CD4-positive, alpha-beta T cell treated with Interleukin-21 for 1 hour (primary cell): ENCODE measurements around the gene ABHD14A.

Source experiments
- DNase-seq: peaks from one replicate; pipeline ENCODE4 v3.0.0-alpha.2; 2020

The ABHD14A gene

DNA sequence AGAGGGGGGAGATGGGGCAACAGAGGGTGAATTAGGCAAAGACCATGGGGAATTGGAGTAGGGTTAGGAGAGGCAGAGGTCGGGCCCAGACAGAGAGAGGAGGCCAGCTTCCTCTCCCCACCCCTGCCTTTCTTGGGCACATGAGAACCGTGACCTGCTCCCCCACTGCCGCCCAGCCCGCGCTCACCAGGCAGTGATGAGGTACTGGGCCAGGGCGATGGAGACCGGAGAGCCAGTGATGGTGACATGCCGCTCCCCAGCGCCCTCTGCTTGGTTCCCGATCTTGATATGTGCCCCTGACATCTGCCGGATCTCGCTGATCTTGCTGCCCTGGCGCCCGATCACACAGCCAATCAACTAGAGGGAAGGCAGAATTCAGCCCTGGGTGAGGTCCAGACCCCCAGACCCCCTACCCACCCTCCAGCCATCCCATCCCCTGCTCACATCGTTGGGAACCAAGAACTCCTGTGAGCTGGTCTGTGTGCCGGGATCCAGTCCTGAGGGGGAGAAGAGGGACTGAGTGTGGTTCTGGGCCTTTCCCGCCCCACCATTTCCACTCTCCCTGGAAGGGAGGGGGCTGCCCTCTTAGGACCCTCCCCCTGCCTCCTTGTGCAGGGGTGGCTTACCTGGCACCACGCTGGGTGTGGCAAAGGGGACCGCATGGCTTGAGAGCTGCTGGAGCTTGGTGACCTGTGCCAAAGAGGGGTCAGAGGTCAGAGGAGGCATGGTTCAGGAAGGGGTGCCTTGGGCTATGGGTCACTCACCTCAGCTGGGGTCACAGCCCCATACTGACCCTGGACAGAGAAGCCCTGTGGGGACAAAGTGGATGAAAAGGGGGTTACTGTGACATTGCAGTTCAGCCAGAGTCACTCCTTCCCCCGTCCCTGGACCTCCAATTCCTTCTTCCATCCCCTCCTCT lies 16.0 kb upstream of the ABHD14A start:
- DNase-seq = no peak

DNA sequence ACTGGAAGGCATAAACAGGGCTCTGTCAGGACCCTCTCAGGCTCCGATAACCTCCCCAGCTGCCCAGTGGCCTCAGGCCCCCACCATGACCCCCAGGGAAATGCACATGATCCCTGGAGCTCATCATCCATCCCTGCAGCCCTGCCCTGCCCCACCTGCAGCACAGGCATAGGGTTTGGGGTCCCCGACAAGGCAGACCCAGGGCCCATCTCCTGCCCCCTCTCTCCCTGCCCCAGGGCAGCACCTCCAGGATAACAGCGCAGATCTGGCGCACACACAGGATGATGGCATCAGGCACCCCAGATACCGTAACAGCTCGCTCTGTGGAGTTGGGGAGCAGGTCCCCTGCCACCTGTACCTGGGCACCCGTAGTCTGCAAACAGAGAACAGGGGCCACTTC lies 15.2 kb upstream of the ABHD14A start:
- DNase-seq = no peak

- no peak for DNase-seq
Measured at GRCh38 chr3:51960386-51960785, 14.5 kb upstream of the ABHD14A start.

- DNase-seq = no peak
Measured at GRCh38 chr3:51961011-51961410, 13.9 kb upstream of the ABHD14A start.

DNA sequence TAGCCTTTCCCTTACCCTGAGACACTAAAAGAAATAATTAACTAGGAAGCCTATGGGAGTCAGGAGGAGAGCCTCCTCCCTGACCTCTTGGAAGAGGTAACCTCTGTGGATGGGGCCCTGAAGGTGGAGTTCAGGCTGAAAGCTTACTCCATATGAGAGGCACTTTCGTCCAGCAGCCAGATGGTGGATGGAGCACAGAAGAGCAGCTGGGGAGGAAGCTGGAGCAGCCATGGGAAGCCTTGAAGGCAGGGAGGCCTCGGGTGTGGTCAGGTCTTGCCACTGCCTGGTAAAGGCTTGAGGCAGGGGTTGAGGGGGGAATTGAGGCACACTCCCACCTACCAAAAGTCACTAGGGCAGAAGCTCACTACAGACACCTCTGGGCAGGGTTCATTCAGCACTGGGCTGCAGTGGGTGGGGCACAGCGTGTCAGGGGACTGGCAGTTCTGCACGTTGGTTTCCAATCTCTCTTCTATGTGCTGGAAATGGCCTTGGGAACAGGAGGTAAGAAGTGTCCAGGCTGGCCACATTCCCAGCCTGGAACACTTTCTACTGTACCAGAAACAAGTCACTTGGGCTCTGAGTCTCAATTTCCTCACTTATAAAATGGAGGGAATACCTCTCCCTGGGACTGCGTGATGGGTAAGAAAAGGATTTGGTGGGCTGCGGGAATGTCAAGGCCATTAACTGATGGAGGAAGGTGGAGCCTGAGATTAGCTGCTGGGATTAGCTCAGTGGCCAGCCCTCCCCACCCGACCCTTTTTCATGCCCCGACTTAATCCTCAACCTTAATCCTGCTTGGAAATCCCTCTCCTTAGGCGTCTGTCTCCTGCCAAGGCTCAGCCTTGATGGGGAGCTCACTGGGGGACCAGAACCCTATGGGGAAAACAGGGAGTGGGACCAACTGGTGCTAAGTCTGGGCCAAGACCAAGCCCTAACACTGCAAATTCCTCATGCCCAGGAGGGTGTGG lies 13.0 kb upstream of the ABHD14A start:
- no peak for DNase-seq

GRCh38 chr3:51962854-51963530 lies 11.9 kb upstream of the ABHD14A start:
- no peak for DNase-seq

DNA sequence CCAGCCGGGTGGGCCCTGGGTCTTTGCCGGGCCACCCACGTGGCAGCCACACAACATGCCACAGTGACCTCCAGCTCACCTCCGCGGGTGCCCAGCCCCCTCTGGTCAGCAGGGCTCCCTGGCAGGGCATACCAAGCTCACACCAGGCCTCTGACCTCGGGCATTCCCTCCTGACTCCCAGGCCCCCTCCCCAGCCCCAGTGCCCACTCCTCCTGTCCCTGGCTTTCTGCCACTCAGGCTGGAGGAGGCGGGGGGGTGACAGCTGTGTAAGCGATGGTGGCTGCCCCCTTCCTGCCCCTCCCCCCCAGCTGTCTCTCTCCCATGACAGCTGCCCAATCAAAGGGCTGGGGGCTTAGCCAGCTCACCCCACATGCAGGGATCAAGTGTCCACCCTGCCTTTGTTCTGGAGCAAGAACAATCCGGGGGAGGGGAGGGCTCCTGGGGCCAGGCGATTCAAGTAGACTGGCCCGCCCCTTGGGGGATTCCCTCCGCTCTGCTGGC lies 10.9 kb upstream of the ABHD14A start:
- DNase-seq = no peak

- no peak for DNase-seq
Measured at GRCh38 chr3:51964521-51964920, 10.3 kb upstream of the ABHD14A start.

- DNase-seq = no peak
Measured at GRCh38 chr3:51966016-51966415, 8.8 kb upstream of the ABHD14A start.

DNA sequence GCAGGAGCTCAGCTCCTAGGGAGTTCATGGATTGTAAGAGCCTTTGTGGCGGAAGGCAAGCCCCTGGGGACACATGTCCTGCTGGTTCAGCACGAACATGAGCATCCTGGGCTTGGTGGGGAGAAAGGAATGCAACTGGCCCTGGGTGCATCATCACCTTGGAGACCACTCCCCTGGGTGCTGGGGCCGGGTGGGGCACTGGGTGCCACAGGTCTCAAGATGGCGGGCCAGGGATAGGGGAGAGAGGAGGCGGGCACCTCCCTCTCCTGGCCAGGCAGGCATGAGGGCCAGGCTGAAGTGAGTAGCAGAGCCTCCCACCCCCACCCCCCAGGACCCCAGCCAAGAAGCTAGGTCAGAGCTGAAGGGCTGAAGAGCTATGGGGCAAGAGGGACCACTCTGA lies 8.4 kb upstream of the ABHD14A start:
- no peak for DNase-seq

GRCh38 chr3:51966922-51967383 lies 7.9 kb upstream of the ABHD14A start:
- no peak for DNase-seq

GRCh38 chr3:51967384-51968169 lies 7.3 kb upstream of the ABHD14A start, which contains the start of gene PCBP4:
TSS of gene PCBP4 (minus strand) at chr3:51967454. CDS start at chr3:51961240, 6,214 bp downstream.
- peak; percentile 46 for DNase-seq

GRCh38 chr3:51968170-51968775 lies 6.6 kb upstream of the ABHD14A start:
- no peak for DNase-seq

DNA sequence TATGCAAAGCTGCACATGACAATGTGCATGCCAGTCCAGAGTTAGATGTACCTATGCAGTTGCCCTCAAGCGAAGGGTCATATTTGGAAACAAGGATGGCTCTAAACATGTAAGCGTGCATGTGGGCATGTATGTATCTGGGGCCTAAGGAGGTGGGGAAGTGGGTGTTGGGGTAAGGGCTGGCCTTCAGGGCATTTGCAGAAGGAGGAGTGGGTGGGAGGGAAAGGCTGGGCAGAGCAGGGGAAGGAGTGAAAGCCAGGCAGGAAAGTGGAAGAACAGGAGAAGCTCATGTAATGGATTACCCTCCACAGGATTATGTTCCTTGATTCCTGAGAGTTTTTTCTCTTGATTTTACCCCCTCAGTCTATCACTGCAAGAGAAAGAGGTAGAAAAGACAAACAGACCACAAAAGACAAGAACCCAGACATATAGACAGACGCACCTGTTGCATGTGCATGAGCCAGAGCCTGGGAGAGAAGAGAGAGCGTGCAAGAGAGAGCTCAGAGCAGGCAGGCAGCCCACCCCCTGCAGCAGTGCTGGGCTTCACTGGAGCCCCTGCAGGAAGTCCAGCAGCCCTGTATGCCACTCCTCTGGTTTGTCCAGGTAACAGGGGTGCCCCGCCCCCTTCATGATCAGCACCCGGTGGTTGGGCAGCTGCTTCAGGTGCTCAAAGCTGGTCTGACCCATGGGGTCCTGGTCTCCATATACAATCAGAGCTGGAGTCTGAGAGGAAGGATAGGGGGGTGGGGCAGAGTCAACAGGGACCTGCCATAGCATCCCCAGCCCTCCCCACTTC lies 5.8 kb upstream of the ABHD14A start:
- DNase-seq = no peak

- DNase-seq = no peak
Measured at GRCh38 chr3:51969841-51970240, 5.0 kb upstream of the ABHD14A start.

DNA sequence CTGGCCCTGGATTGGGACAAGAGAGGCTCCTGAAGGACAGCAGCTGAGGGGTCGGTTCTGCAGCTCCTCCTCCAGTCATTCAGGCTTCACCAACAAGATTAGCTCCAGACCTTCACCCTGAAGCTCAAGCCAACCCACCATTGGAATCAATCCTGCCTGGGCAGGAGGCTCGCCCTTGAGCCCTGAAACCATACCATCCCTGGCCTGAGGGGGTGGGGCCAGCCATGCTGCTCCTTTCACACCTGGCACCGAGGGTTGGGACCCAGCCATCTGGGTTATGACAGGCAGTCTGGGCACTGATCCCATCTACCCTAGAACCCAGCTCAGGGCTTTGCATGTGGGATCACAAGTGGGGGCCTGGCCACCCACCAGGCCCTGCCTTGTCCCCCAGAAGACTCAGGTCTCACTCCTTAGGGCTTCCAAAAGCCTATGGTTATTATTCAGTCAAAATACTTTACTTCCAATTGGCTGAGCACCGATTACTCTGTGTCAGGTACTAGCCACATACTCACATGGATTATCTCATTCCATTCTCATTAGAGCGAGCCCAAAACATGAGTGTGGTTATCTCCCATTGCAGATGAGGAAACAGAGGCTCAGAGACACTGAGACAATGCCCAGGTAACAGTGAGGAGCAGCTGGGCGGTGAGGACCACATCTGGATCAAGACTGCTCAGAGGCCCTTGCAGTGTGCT lies 4.1 kb upstream of the ABHD14A start:
- no peak for DNase-seq

- no peak for DNase-seq
Measured at GRCh38 chr3:51971350-51971749, 3.5 kb upstream of the ABHD14A start.

DNA sequence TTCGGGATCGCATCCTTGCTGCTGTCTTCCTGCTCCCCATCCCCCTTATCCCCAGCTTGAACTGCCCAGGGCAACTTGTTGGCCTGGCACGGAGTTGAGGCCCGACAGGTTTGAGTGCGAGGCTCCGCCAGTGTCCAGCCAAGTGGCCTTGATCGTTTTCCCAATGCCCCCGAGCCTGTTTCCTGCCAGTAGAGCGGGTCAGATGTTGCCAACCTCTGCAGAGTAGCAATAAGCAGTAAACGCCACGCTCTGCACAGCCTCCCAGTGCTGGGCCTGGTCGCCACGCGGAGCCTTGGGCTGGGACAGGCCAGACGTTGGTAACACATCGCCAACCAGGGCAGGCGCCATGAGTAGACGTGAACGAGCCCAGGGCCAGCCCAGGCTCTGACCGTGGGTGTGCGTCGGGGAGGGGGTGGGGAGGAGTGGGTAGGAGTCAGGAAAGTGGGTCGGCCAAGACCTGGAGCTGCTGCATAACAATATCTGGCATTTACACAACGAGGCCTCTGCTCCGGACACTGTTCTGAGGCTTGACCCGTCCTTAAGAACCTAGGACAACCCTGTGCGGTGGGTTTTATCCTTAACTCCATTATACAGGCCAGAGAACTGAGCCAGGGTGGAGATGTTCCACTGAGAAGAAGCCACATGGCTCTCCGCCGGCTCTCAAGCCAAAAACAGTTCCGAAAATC lies 444 bp upstream of the ABHD14A start:
- DNase-seq = no peak

DNA sequence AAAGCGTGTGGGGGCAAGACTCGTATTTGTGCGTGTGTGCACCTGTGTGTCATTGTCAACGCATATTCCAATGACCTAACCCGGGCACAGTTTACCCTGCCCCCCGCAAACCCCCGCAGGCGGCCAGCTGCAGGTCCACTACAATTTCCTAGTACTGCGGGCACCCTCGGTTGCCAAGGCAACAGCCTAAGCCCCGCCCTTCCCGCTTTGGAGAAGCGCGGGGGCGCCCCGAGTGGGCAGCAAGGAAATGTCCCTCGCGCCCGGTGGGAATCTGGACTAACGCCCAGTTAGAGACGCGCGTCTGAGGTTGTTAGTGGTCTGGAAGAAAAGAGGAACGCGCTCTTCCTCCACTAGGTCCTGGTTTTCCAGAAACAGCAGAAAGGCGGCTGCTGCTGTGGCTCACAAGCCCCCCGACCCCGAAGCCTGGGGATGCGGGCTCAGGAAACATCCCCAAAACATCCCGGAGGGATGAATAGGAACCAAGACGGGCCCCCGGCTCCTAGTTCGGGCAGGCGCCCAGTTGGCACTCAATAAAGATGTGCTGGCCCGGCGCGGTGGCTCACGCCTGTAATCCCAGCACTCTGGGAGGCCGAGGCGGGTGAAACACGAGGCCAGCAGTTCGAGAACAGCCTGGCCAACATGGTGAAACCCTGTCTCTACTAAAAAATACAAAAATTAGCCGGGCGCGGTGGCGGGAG lies 1.1 kb downstream of the ABHD14A start:
- DNase-seq = peak; percentile 50
